Suppressor macrophage (primary cell): ENCODE data around the gene UCN2.
A peak's percentile ranks its signal among the peaks of the same experiment; 100 is the strongest.

ENCODE experiments used
- DNase-seq, 4 experiments: peaks; one replicate each; pipeline ENCODE4 v3.0.0-alpha.2; 2020 to 2022
- total RNA-seq, 17 experiments: gene quantifications; one replicate each; lab custom pipeline; 2026; ENCODE audit warnings: mixed read lengths in 6 of 17, inconsistent platforms in 3 of 17; lab: John Stamatoyannopoulos, UW

Gene UCN2, protein sequence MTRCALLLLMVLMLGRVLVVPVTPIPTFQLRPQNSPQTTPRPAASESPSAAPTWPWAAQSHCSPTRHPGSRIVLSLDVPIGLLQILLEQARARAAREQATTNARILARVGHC
- 0 to 0.26 (median 0.05) reads per million in 17 experiments for total RNA-seq

DNA sequence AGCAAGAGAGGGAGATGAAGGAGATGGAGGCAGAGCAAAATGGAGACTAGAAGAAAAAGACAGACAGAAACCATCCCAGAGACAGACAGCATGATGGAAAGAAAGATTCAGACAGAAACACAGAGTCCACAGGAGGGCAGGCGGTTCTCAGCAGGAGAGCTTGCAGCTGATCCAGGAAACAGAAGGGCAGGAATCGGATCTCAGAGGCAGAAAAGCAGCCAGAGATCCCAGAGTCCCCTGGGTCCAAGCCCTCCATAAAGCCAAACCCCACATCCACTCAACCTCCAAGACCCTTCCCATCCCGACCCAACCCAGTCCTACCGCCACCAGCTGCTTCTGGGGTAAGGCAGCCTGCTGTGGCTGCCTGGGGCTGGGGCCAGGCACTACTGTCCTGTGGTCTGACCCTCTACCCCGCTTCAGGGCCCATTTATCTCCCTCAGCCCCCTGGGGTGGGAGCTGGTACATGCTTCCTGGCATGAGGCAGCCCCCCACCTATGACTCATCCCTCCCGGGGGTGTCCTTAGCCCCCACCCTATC, at the start of gene UCN2:
Gene UCN2, minus strand, starts transcription at position 400 of the 537 bp plus-strand sequence. CDS start 657 bp downstream, outside the sequence.
- no peak for DNase-seq

- DNase-seq: no peak
These were observed 48.7 kb upstream of the UCN2 start for GRCh38 chr3:48612309-48612708.

GRCh38 chr3:48609088-48610005, 45.8 kb upstream of the UCN2 start, which contains the start of gene UQCRC1:
TSS of gene UQCRC1 (minus strand) at chr3:48609646. CDS start at chr3:48609620, 26 bp downstream.
- peak; percentile 97 to 98 (median 98) for DNase-seq

DNA sequence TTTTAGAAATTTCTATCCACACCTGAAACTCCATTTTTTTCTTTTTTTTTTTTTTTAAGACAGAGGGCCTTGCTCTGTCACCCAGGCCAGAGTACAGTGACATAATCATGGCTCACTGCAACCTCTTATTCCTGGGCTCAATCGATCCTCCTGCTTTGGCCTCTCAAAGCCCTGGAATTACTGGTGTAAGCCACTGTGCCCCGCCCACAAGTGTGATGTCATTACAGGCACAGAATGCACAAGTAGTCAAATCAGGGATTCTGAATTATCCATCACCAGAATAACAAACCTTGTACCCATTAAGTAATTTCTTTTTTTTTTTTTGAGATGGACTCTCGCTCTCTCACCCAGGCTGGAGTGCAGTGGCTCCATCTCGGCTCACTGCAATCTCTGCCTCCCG, 43.9 kb upstream of the UCN2 start:
- peak; percentile 16 to 43 (median 36) for DNase-seq

- DNase-seq: no peak
These were observed 38.0 kb upstream of the UCN2 start for GRCh38 chr3:48601622-48601994.

DNA sequence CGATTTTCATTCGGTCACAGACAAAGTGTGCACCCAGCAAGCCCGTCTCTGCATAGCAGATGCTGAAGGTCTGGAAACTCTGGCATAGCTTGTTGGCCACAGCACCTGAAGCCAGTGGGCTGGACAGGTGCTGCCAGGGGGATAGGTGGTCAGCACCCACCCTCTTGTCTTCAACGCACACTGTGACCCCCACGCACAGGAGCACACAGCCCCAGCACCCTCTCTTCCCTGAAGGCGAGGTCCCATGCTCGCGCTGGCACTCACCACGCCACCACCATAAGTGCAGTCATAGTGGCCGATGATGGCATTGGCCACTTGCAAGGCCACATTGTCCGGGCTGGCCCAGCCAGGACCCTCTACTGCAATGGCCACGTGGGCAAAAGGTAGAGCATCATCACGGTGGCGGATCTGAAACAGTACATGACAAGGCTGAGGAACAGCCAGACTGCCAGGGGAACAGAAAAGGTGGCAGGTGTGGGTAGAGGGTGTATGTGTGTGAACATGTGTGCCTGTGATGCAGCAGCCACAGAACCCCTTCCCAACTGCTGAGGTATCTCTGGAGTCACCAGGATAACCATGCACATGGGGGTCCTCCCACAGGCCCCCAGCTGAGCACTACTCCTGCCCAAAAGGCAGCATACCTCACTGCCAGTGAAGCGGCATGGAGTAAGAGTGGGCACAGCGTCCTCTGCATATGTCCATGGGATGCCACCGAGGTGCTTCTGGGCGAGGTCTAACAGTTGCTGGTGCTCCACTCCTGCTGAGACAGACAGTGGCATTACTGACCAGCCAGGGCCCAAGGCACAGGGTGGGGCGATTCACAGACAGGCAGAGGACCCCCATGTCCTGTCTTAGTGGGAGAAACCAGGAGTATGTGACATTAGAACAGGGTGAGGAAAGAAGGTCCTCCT, 37.4 kb upstream of the UCN2 start:
- no peak for DNase-seq

DNA sequence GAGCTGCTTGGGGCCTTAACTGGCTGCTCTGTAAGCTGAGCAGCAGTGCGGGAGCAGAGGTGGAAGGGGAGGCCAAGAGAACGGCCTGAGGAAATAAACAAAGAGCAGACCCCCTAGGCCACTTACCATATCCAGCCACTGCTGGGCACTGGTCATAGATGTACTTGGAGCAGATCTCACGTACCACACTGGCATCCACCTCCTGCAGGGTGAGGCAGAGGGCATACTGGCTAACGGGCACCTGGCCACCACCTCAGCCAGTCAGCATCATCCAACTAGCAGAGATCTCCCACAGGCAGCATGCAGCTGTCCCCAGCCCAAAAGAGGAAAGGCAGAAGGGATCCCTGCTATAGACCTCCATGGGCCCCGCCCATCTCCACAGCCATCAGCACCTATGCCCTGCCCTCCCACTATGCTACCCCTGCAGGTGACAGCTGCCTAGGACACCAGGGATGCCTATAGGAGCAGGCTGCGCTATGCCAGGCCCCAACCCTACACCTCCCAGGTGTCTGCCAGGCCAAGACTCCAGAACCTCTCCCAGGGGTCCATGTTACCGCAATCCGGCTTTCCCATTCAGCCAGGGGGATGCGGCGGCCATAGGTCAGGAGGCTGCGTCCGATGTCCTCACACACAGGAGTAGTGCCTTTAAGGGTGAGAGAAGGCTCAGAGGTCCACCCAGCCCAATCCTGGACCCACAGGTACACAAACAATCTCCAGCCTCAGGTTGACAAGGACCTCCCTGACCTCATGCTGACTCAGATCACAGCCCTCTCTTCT, 36.1 kb upstream of the UCN2 start:
- DNase-seq: no peak

GRCh38 chr3:48599077-48599501, 35.5 kb upstream of the UCN2 start:
- no peak for DNase-seq

DNA sequence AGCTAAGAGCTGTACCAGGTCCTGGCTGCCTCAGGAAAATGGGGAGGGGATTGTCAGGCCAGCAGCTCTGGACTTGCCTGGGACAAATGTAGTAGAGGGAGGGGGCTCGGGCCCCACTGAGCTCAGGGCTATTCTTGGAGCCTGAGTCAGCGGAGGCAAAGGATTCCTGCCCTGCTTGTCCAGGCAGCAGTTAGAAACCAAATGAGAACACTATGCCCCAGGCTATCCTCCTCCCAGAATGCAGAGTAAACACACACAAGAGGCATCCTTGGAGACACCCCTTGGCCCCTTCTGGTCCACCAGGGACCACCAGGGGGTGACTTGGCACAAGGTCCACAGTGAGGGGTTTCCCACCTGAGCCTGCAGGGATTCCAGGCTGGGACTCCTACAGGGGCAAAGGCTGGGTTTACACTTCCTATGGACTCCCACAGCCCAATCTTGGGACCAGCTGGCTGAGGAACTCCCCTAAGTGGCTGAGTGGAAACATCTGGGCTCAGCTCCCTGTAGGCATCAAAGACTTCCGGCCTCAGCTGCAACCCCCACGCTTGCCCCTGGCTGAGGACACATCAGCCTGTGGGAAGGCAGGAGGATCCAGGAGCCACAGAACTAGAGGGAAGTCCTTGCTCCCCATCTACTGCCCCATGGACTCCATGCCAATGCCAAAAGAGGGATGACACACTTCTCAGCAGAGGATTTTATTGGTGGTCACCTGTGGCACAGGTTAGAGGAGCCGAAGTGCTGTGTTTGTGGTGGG, 34.9 kb upstream of the UCN2 start:
- peak in 3 of 4 experiments; percentile 20 to 37 (median 34) for DNase-seq

DNA sequence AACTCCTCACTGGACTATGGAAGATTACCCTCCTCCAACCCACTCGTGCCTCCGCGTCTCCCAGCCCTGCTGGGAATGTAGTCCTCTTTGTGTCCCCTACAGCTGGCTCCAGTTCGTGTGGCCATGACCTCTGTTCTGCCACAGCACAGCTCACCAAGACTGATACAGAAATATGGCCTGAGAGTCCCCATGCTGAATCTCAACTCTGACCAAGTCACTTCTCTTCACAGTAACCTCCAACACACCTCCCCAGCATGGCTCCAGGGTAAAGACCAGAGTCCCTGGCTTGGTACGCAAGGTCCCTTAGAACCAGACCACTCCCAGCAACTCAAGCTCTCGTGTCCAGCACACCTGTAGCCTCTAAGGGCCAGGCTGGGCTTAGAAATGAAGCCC, 33.8 kb upstream of the UCN2 start:
- no peak for DNase-seq

GRCh38 chr3:48596676-48597407, 33.3 kb upstream of the UCN2 start:
- no peak for DNase-seq

GRCh38 chr3:48596157-48596556, 32.6 kb upstream of the UCN2 start:
- DNase-seq: no peak

- peak; percentile 30 to 60 (median 37) for DNase-seq
These were observed 32.0 kb upstream of the UCN2 start for GRCh38 chr3:48595526-48596121.

GRCh38 chr3:48595075-48595525, 31.5 kb upstream of the UCN2 start, which contains the start of gene COL7A1:
TSS of gene COL7A1 (minus strand) at chr3:48595329. CDS start at chr3:48595159, 170 bp downstream.
- DNase-seq: peak in 1 of 4 experiments; percentile 37

DNA sequence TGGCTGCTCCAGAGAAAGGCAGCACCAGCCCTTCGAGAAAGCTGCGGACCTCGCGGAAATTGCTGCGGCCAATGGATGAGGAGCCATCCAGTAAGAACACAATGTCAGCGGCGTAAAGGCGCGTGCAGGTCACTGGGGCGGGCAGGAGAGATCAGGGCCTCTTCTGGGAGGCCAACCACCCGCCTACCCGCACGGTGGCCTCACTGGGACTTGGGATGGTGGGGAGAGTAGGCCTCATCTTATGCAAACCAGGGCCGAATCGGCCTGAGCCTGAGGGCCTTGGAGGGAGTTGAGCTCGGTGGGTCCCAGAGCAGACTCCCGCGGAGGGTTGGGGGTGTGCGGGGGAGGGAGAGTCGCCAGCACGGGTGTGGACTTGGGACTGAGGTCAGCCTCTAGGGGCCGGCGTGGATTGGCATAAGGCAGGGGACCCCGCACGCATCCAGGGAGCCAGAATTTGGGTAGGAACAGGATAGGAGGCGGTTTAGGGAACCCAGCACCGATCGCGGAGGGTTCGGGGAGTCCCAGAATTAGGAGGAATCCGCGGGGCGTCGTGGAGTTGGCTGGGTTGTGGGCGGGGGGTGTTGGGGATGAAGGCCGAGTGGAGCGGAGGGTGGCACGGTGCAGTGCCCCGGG, 31.0 kb upstream of the UCN2 start:
- DNase-seq: peak in 1 of 4 experiments; percentile 27

DNA sequence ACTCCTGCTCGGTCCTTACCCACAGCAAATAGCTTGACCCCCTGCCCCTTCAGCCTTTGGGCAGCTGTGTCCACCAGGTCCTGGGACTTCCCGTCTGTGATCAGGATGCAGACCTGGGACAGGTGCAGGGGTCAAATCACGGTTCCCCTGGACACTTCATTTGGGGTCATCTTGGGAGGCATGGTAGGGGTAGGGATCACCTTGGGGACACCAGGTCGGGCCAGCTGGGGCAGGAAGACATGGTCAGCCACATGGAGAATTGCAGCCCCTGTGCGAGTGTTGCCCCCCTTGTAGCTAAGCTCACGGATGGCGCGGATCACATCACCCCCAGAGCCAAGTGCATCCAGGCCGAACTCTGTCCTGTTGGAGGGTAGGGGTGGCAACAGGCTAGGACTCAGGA, 29.8 kb upstream of the UCN2 start:
- DNase-seq: no peak

GRCh38 chr3:48592519-48593087, 29.0 kb upstream of the UCN2 start:
- no peak for DNase-seq

DNA sequence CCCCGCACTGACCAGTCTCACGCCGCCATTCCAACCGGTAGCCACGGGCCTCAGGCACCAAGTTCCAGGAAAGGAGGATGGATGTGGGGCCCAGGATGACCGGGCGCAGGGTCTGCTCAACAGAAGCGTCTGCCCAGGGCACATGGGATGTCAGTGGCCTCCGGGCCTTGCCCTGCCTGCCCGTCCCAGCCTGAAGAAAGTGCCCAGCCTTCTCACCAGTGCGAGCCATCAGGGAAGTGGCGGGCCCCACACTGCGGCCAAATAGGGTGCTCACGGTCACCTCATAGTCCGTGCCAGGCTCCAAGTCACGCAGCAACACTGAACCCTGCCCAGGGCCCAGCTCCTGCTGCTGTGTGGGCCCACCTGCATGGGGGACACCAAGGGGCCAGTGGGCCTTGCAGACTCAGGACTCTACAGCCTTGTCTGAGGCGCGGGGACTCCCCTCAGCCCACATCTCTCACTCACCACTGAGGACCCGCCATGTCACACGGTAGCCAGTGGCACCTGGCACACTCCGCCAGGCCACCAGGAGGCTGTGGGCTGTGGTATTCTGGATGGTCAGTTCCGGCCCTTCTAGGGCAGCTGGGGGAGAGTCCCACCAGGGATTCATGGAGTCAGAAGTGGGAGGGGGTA, 28.4 kb upstream of the UCN2 start:
- DNase-seq: no peak
